GM06990 (cell line): ENCODE data around the gene IGF2BP1.
"Not testable (repeated sequence)": the region's sequence is repeated elsewhere in the genome, so short reads cannot be mapped to it uniquely, and the experiment has no call there.

Experiments used
- DNase-seq: peaks from one replicate; pipeline ENCODE4 v3.0.0-alpha.2; 2011; ENCODE audit not compliant: insufficient read length; ENCODE audit errors: extremely low read depth
- H3K27me3 ChIP-seq: replicated peaks from 2 replicates; pipeline ENCODE4 v1.6.0; 2011; ENCODE audit warnings: low read length; ENCODE audit not compliant: control insufficient read depth, insufficient read depth
- H3K36me3 ChIP-seq: 2 replicates; pipeline ENCODE4 v1.5.1; 2011; ENCODE audit warnings: low read length; ENCODE audit not compliant: control insufficient read depth, insufficient read depth
- H3K4me3 ChIP-seq: replicated peaks from 2 replicates; pipeline ENCODE4 v1.5.1; 2011; ENCODE audit warnings: low read depth, mild to moderate bottlenecking, control low read depth, low read length
- TF ChIP-seq, protein P1 (sequence below): IDR thresholded peaks from 2 replicates; pipeline ENCODE4 v1.5.1; 2011; ENCODE audit warnings: low read length, control low read depth, mild to moderate bottlenecking, inconsistent platforms; ENCODE audit not compliant: insufficient read depth, poor library complexity, severe bottlenecking

IGF2BP1 gene

GRCh38 chr17:49036270-49036626 is 39.1 kb downstream of the IGF2BP1 start:
- DNase-seq: no peak
- Histone ChIP-seq H3K4me3 (no peak overlapping the region), H3K27me3 (no peaks in the 10 kb centered on the region; the same call in 1 of the 2 replicates), H3K36me3 (no peaks in the 10 kb centered on the region)
- TF ChIP-seq, protein P1, sequence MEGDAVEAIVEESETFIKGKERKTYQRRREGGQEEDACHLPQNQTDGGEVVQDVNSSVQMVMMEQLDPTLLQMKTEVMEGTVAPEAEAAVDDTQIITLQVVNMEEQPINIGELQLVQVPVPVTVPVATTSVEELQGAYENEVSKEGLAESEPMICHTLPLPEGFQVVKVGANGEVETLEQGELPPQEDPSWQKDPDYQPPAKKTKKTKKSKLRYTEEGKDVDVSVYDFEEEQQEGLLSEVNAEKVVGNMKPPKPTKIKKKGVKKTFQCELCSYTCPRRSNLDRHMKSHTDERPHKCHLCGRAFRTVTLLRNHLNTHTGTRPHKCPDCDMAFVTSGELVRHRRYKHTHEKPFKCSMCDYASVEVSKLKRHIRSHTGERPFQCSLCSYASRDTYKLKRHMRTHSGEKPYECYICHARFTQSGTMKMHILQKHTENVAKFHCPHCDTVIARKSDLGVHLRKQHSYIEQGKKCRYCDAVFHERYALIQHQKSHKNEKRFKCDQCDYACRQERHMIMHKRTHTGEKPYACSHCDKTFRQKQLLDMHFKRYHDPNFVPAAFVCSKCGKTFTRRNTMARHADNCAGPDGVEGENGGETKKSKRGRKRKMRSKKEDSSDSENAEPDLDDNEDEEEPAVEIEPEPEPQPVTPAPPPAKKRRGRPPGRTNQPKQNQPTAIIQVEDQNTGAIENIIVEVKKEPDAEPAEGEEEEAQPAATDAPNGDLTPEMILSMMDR: no peak

DNA sequence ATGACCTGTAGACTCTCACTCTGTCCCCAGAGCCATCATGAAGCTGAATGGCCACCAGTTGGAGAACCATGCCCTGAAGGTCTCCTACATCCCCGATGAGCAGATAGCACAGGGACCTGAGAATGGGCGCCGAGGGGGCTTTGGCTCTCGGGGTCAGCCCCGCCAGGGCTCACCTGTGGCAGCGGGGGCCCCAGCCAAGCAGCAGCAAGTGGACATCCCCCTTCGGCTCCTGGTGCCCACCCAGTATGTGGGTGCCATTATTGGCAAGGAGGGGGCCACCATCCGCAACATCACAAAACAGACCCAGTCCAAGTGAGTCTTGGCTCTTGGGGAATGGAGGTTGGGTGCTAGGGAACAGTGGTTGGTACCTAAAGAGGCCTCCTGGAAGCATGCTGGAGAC is 41.0 kb downstream of the IGF2BP1 start:
- H3K27me3 ChIP-seq: no peaks in the 10 kb centered on the region; the same call in 1 of the 2 replicates
- TF ChIP-seq, protein P1: no peak
- no peak for DNase-seq
- no peaks in the 10 kb centered on the region for H3K36me3 ChIP-seq
- H3K4me3 ChIP-seq: no peak overlapping the region

- TF ChIP-seq, protein P1: no peak
- no peak for DNase-seq
- H3K4me3 ChIP-seq: no peak overlapping the region
- H3K27me3 ChIP-seq: no peaks in the 10 kb centered on the region; the same call in 1 of the 2 replicates
- H3K36me3 ChIP-seq: no peaks in the 10 kb centered on the region
Measured at GRCh38 chr17:49038544-49038943, 41.4 kb downstream of the IGF2BP1 start.

- not testable (repeated sequence) for DNase-seq, H3K36me3 ChIP-seq
Measured at GRCh38 chr17:49039518-49039917, 42.3 kb downstream of the IGF2BP1 start.

GRCh38 chr17:49041527-49041926 is 44.3 kb downstream of the IGF2BP1 start:
- DNase-seq: no peak
- H3K36me3 ChIP-seq: no peaks in the 10 kb centered on the region; the same call in 1 of the 2 replicates
- no peak overlapping the region for H3K4me3 ChIP-seq
- TF ChIP-seq, protein P1: no peak
- no peaks in the 10 kb centered on the region; the same call in 1 of the 2 replicates for H3K27me3 ChIP-seq

More at GRCh38 chr17:49039518-49039917, 42.3 kb downstream of the IGF2BP1 start:
- not testable (repeated sequence) for H3K27me3 ChIP-seq, H3K4me3 ChIP-seq

GRCh38 chr17:49045376-49045775 is 48.2 kb downstream of the IGF2BP1 start:
- TF ChIP-seq, protein P1: no peak
- no peaks in the 10 kb centered on the region; the same call in 1 of the 2 replicates for H3K36me3 ChIP-seq
- no peak for DNase-seq

More at GRCh38 chr17:49045376-49045775, 48.2 kb downstream of the IGF2BP1 start:
- Histone ChIP-seq H3K4me3 (no peak overlapping the region), H3K27me3 (no peaks in the 10 kb centered on the region)
